Measurements from ENCODE around the gene PACC1. TPM values are rescaled to one million over a fixed set of nuclear protein-coding genes. Genes with fewer than 3 reads are reported as not detected.

PACC1 gene
- total and polyA plus RNA-seq, 3 donors from 2014 or later = 10.2 to 15.9 (median 13.4) TPM

GRCh38 chr1:212366901-212367300 lies 47.8 kb downstream of the PACC1 start:
- no peaks in the 10 kb centered on the region for H3K9me3 ChIP-seq
- no peaks in the 10 kb centered on the region for H3K4me1 ChIP-seq
- H3K27ac ChIP-seq = no peak overlapping the region
- H3K36me3 ChIP-seq (ENCODE audit: low read depth, missing control alignments) = no peaks in the 10 kb centered on the region
- DNase-seq = no peak
- WGBS, 2 donors = 77 to 92% methylated on average over 5 of the region's 5 CpGs
- H3K27me3 ChIP-seq = no peaks in the 10 kb centered on the region
- TF ChIP-seq POLR2A (IDR thresholded peaks at IDR 0.05) (no peak), CTCF (IDR thresholded peaks at IDR 0.05) (no peak)
- H3K4me3 ChIP-seq = no peak overlapping the region
- intact Hi-C loops (cut with DNase I; ENCODE audit: low total_unique reads) = no loop called here

GRCh38 chr1:212364985-212365384 lies 49.7 kb downstream of the PACC1 start:
- no peaks in the 10 kb centered on the region for H3K9me3 ChIP-seq
- intact Hi-C loops (cut with DNase I; ENCODE audit: low total_unique reads) = no loop called here
- no peaks in the 10 kb centered on the region for H3K4me1 ChIP-seq
- 82 to 91% methylated on average over 7 of the region's 7 CpGs for WGBS, 2 donors
- H3K36me3 ChIP-seq (ENCODE audit: low read depth, missing control alignments) = no peaks in the 10 kb centered on the region
- TF ChIP-seq CTCF (IDR thresholded peaks at IDR 0.05) = no peak
- TF ChIP-seq POLR2A (IDR thresholded peaks at IDR 0.05) = no peak
- H3K4me3 ChIP-seq = no peak overlapping the region
- no peaks in the 10 kb centered on the region for H3K27me3 ChIP-seq
- no peak for DNase-seq
- no peak overlapping the region for H3K27ac ChIP-seq

- no peaks in the 10 kb centered on the region for H3K36me3 ChIP-seq (ENCODE audit: low read depth, missing control alignments)
- TF ChIP-seq POLR2A (IDR thresholded peaks at IDR 0.05) = no peak
- TF ChIP-seq CTCF (IDR thresholded peaks at IDR 0.05) = no peak
- 87 to 88% methylated on average over 4 of the region's 4 CpGs for WGBS, 2 donors
Measured at GRCh38 chr1:212359794-212360479, 54.7 kb downstream of the PACC1 start.

GRCh38 chr1:212355230-212355969 lies 59.3 kb downstream of the PACC1 start:
- Histone ChIP-seq H3K9me3 (no peaks in the 10 kb centered on the region), H3K27me3 (no peaks in the 10 kb centered on the region), H3K4me1 (no peaks in the 10 kb centered on the region), H3K27ac (no peak overlapping the region), H3K4me3 (no peak overlapping the region), H3K36me3 (ENCODE audit: low read depth, missing control alignments) (no peaks in the 10 kb centered on the region)
- WGBS, 2 donors = 93 to 95% methylated on average over 3 of the region's 3 CpGs
- intact Hi-C loops (cut with DNase I; ENCODE audit: low total_unique reads) = no loop called here
- TF ChIP-seq POLR2A (IDR thresholded peaks at IDR 0.05) = no peak
- no peak for TF ChIP-seq CTCF (IDR thresholded peaks at IDR 0.05)
- DNase-seq = no peak

More at GRCh38 chr1:212359794-212360479, 54.7 kb downstream of the PACC1 start:
- intact Hi-C loops (cut with DNase I; ENCODE audit: low total_unique reads) = no loop called here
- Histone ChIP-seq H3K27me3 (no peaks in the 10 kb centered on the region), H3K4me1 (no peaks in the 10 kb centered on the region), H3K27ac (no peak overlapping the region), H3K4me3 (no peak overlapping the region), H3K9me3 (no peaks in the 10 kb centered on the region)
- DNase-seq = no peak

Measured in testis (tissue), 3 donors.